Measurements from ENCODE around the gene CYP19A1.

CYP19A1 gene

GRCh38 chr15:51359981-51360380, 21.6 kb upstream of the CYP19A1 start:
- Histone ChIP-seq H3K27ac (ENCODE audit: low read depth, low read length) (no peak overlapping the region), H3K9ac (ENCODE audit: low read depth, low read length) (no peak overlapping the region), H3K4me1 (ENCODE audit: insufficient read depth, low read length) (peaks cover 7% of the 10 kb centered on the region; the same call in 1 of the 2 replicates), H3K27me3 (ENCODE audit: insufficient read depth, low read length) (no peaks in the 10 kb centered on the region), H3K36me3 (ENCODE audit: insufficient read depth, low read length) (no peaks in the 10 kb centered on the region), H3K4me3 (ENCODE audit: low read length) (no peak overlapping the region), H3K9me3 (ENCODE audit: insufficient read depth, low read depth, low read length) (no peaks in the 10 kb centered on the region)
- 94% methylated on average over 7 of the region's 7 CpGs for WGBS

- 96% methylated on average over 6 of the region's 6 CpGs for WGBS
- H3K27me3 ChIP-seq (ENCODE audit: insufficient read depth, low read length) = no peaks in the 10 kb centered on the region
- H3K4me1 ChIP-seq (ENCODE audit: insufficient read depth, low read length) = no peaks in the 10 kb centered on the region
- no peak overlapping the region for H3K4me3 ChIP-seq (ENCODE audit: low read length)
- no peak overlapping the region for H3K27ac ChIP-seq (ENCODE audit: low read depth, low read length)
- no peaks in the 10 kb centered on the region for H3K36me3 ChIP-seq (ENCODE audit: insufficient read depth, low read length)
- H3K9ac ChIP-seq (ENCODE audit: low read depth, low read length) = no peak overlapping the region
- no peaks in the 10 kb centered on the region for H3K9me3 ChIP-seq (ENCODE audit: insufficient read depth, low read depth, low read length)
Measured at GRCh38 chr15:51356983-51357382, 18.6 kb upstream of the CYP19A1 start.

- no peak overlapping the region for H3K9ac ChIP-seq (ENCODE audit: low read depth, low read length)
- H3K36me3 ChIP-seq (ENCODE audit: insufficient read depth, low read length) = no peaks in the 10 kb centered on the region
- H3K4me3 ChIP-seq (ENCODE audit: low read length) = no peak overlapping the region
- no peaks in the 10 kb centered on the region for H3K9me3 ChIP-seq (ENCODE audit: insufficient read depth, low read depth, low read length)
- H3K4me1 ChIP-seq (ENCODE audit: insufficient read depth, low read length) = no peaks in the 10 kb centered on the region
- 96% methylated on average over 5 of the region's 5 CpGs for WGBS
- no peak overlapping the region for H3K27ac ChIP-seq (ENCODE audit: low read depth, low read length)
- H3K27me3 ChIP-seq (ENCODE audit: insufficient read depth, low read length) = no peaks in the 10 kb centered on the region
Measured at GRCh38 chr15:51356147-51356546, 17.8 kb upstream of the CYP19A1 start.

GRCh38 chr15:51355096-51355495, 16.7 kb upstream of the CYP19A1 start:
- H3K9ac ChIP-seq (ENCODE audit: low read depth, low read length) = no peak overlapping the region
- no peaks in the 10 kb centered on the region for H3K4me1 ChIP-seq (ENCODE audit: insufficient read depth, low read length)
- H3K27ac ChIP-seq (ENCODE audit: low read depth, low read length) = no peak overlapping the region
- no peaks in the 10 kb centered on the region for H3K36me3 ChIP-seq (ENCODE audit: insufficient read depth, low read length)
- WGBS = 96% methylated on average over 1 of the region's 1 CpG
- no peaks in the 10 kb centered on the region for H3K27me3 ChIP-seq (ENCODE audit: insufficient read depth, low read length)
- H3K9me3 ChIP-seq (ENCODE audit: insufficient read depth, low read depth, low read length) = no peaks in the 10 kb centered on the region
- H3K4me3 ChIP-seq (ENCODE audit: low read length) = no peak overlapping the region

GRCh38 chr15:51353976-51354375, 15.6 kb upstream of the CYP19A1 start:
- no peak overlapping the region for H3K9ac ChIP-seq (ENCODE audit: low read depth, low read length)
- 90% methylated on average over 2 of the region's 2 CpGs for WGBS

GRCh38 chr15:51350723-51351122, 12.3 kb upstream of the CYP19A1 start:
- Histone ChIP-seq H3K9me3 (ENCODE audit: insufficient read depth, low read depth, low read length) (no peaks in the 10 kb centered on the region), H3K9ac (ENCODE audit: low read depth, low read length) (no peak overlapping the region), H3K4me1 (ENCODE audit: insufficient read depth, low read length) (no peaks in the 10 kb centered on the region), H3K36me3 (ENCODE audit: insufficient read depth, low read length) (no peaks in the 10 kb centered on the region), H3K27me3 (ENCODE audit: insufficient read depth, low read length) (no peaks in the 10 kb centered on the region), H3K4me3 (ENCODE audit: low read length) (no peak overlapping the region), H3K27ac (ENCODE audit: low read depth, low read length) (no peak overlapping the region)
- 94% methylated on average over 3 of the region's 3 CpGs for WGBS

More at GRCh38 chr15:51353976-51354375, 15.6 kb upstream of the CYP19A1 start:
- no peaks in the 10 kb centered on the region for H3K4me1 ChIP-seq (ENCODE audit: insufficient read depth, low read length)
- no peaks in the 10 kb centered on the region for H3K9me3 ChIP-seq (ENCODE audit: insufficient read depth, low read depth, low read length)
- no peaks in the 10 kb centered on the region for H3K27me3 ChIP-seq (ENCODE audit: insufficient read depth, low read length)
- no peak overlapping the region for H3K27ac ChIP-seq (ENCODE audit: low read depth, low read length)
- H3K4me3 ChIP-seq (ENCODE audit: low read length) = no peak overlapping the region
- H3K36me3 ChIP-seq (ENCODE audit: insufficient read depth, low read length) = no peaks in the 10 kb centered on the region

GRCh38 chr15:51349156-51349844, 10.9 kb upstream of the CYP19A1 start:
- Histone ChIP-seq H3K4me1 (ENCODE audit: insufficient read depth, low read length) (no peaks in the 10 kb centered on the region), H3K36me3 (ENCODE audit: insufficient read depth, low read length) (no peaks in the 10 kb centered on the region), H3K9ac (ENCODE audit: low read depth, low read length) (no peak overlapping the region), H3K27ac (ENCODE audit: low read depth, low read length) (no peak overlapping the region), H3K4me3 (ENCODE audit: low read length) (no peak overlapping the region), H3K27me3 (ENCODE audit: insufficient read depth, low read length) (peaks cover 9% of the 10 kb centered on the region), H3K9me3 (ENCODE audit: insufficient read depth, low read depth, low read length) (no peaks in the 10 kb centered on the region)
- 94% methylated on average over 4 of the region's 4 CpGs for WGBS

- Histone ChIP-seq H3K36me3 (ENCODE audit: insufficient read depth, low read length) (no peaks in the 10 kb centered on the region), H3K27me3 (ENCODE audit: insufficient read depth, low read length) (peaks cover 15% of the 10 kb centered on the region), H3K9me3 (ENCODE audit: insufficient read depth, low read depth, low read length) (no peaks in the 10 kb centered on the region), H3K27ac (ENCODE audit: low read depth, low read length) (no peak overlapping the region), H3K9ac (ENCODE audit: low read depth, low read length) (no peak overlapping the region), H3K4me3 (ENCODE audit: low read length) (no peak overlapping the region), H3K4me1 (ENCODE audit: insufficient read depth, low read length) (no peaks in the 10 kb centered on the region)
- WGBS = 95% methylated on average over 5 of the region's 5 CpGs
Measured at GRCh38 chr15:51348688-51349087, 10.3 kb upstream of the CYP19A1 start.

GRCh38 chr15:51346136-51346535, 7.7 kb upstream of the CYP19A1 start:
- Histone ChIP-seq H3K4me3 (ENCODE audit: low read length) (no peak overlapping the region), H3K9ac (ENCODE audit: low read depth, low read length) (no peak overlapping the region), H3K4me1 (ENCODE audit: insufficient read depth, low read length) (peaks cover 3% of the 10 kb centered on the region; the same call in 1 of the 2 replicates), H3K27ac (ENCODE audit: low read depth, low read length) (no peak overlapping the region), H3K36me3 (ENCODE audit: insufficient read depth, low read length) (no peaks in the 10 kb centered on the region), H3K9me3 (ENCODE audit: insufficient read depth, low read depth, low read length) (no peaks in the 10 kb centered on the region), H3K27me3 (ENCODE audit: insufficient read depth, low read length) (peaks cover 41% of the 10 kb centered on the region)
- WGBS = no CpG with 5 or more reads among the region's 3 CpGs

- Histone ChIP-seq H3K4me1 (ENCODE audit: insufficient read depth, low read length) (peaks cover 3% of the 10 kb centered on the region; the same call in 1 of the 2 replicates), H3K27ac (ENCODE audit: low read depth, low read length) (no peak overlapping the region), H3K4me3 (ENCODE audit: low read length) (no peak overlapping the region), H3K9ac (ENCODE audit: low read depth, low read length) (no peak overlapping the region), H3K36me3 (ENCODE audit: insufficient read depth, low read length) (no peaks in the 10 kb centered on the region), H3K9me3 (ENCODE audit: insufficient read depth, low read depth, low read length) (no peaks in the 10 kb centered on the region), H3K27me3 (ENCODE audit: insufficient read depth, low read length) (peaks cover 65% of the 10 kb centered on the region)
- WGBS = 96% methylated on average over 4 of the region's 4 CpGs
Measured at GRCh38 chr15:51343466-51343865, 5.1 kb upstream of the CYP19A1 start.

- peaks cover 3% of the 10 kb centered on the region; the same call in 1 of the 2 replicates for H3K4me1 ChIP-seq (ENCODE audit: insufficient read depth, low read length)
- H3K27ac ChIP-seq (ENCODE audit: low read depth, low read length) = no peak overlapping the region
- H3K9me3 ChIP-seq (ENCODE audit: insufficient read depth, low read depth, low read length) = no peaks in the 10 kb centered on the region
- peak overlapping the region; percentile 17; the same call in 1 of the 2 replicates for H3K9ac ChIP-seq (ENCODE audit: low read depth, low read length)
- H3K4me3 ChIP-seq (ENCODE audit: low read length) = peak overlapping the region; percentile 54
- peaks cover 69% of the 10 kb centered on the region for H3K27me3 ChIP-seq (ENCODE audit: insufficient read depth, low read length)
- no peaks in the 10 kb centered on the region for H3K36me3 ChIP-seq (ENCODE audit: insufficient read depth, low read length)
- WGBS = 63% methylated on average over 16 of the region's 16 CpGs
Measured at GRCh38 chr15:51342227-51342999, 4.0 kb upstream of the CYP19A1 start.
